Measurements from ENCODE around the gene ERI3. TPM values are rescaled to one million over a fixed set of nuclear protein-coding genes. Genes with fewer than 3 reads are reported as not detected.
A peak's percentile ranks its signal among the peaks of the same experiment; 100 is the strongest.

ERI3 gene
- total and polyA plus RNA-seq, 2 of the 13 experiments (the other 11 are each of a cell fraction or from before 2014, with no cell fraction given) = 35.6 to 35.9 TPM

- TF ChIP-seq RNF219 (CRISPR knock-in tag; IDR thresholded peaks at IDR 0.05) (no peak), GFI1 (CRISPR knock-in tag; IDR thresholded peaks at IDR 0.05; ENCODE audit: borderline replicate concordance) (no peak), ZNF496 (CRISPR knock-in tag; IDR thresholded peaks at IDR 0.05; ENCODE audit: insufficient replicate concordance) (no peak), ZNF580 (CRISPR knock-in tag; IDR thresholded peaks at IDR 0.05; ENCODE audit: borderline replicate concordance, low read depth) (0 out of 2 replicates have a peak, but pooled peaks have one; percentile 34), NFRKB (IDR thresholded peaks at IDR 0.05) (no peak), SAFB2 (CRISPR knock-in tag; IDR thresholded peaks at IDR 0.05; ENCODE audit: borderline replicate concordance, low read depth) (no peak), ZNF280D (CRISPR knock-in tag; IDR thresholded peaks at IDR 0.05) (no peak), PAF1 (CRISPR knock-in tag; IDR thresholded peaks at IDR 0.05) (no peak), ZNF350 (CRISPR knock-in tag; IDR thresholded peaks at IDR 0.05; ENCODE audit: borderline replicate concordance, low read depth) (no peak), CEBPZ (IDR thresholded peaks at IDR 0.05; ENCODE audit: low read length) (no peak), ZSCAN21 (CRISPR knock-in tag; IDR thresholded peaks at IDR 0.05; ENCODE audit: borderline replicate concordance) (no peak), POGZ (CRISPR knock-in tag; IDR thresholded peaks at IDR 0.05) (no peak), ZNF720 (CRISPR knock-in tag; IDR thresholded peaks at IDR 0.05) (no peak), HNF4A (CRISPR knock-in tag; IDR thresholded peaks at IDR 0.05) (peak; percentile 64), ZNF235 (CRISPR knock-in tag; IDR thresholded peaks at IDR 0.05; ENCODE audit: borderline replicate concordance) (no peak), ZNF792 (CRISPR knock-in tag; IDR thresholded peaks at IDR 0.05) (no peak), SIN3B (IDR thresholded peaks at IDR 0.05; ENCODE audit: low read length) (no peak), PCBP2 (optimal IDR thresholded peaks at IDR 0.05; ENCODE audit: low read depth, low read length, poor library complexity, severe bottlenecking) (no peak), PHF21A (CRISPR knock-in tag; IDR thresholded peaks at IDR 0.05) (peak; percentile 63; the same call in 1 of the 2 replicates), TCF7 (IDR thresholded peaks at IDR 0.05; ENCODE audit: low read depth) (no peak), ZFX (CRISPR knock-in tag; IDR thresholded peaks at IDR 0.05; ENCODE audit: low read depth) (peak; percentile 26; the same call in 1 of the 2 replicates), ZNF101 (CRISPR knock-in tag; IDR thresholded peaks at IDR 0.05; ENCODE audit: borderline replicate concordance, low read depth) (no peak)
These were observed 115.6 kb downstream of the ERI3 start (continued) for GRCh38 chr1:44239331-44239960.
